HCT116 (cell line): ENCODE data around the gene LHX1. TPM values are rescaled to one million over a fixed set of nuclear protein-coding genes. Genes with fewer than 3 reads are reported as not detected.

Experiments used
- ATAC-seq: fragments of 200-7000 bp; cut with Tn5 transposase; 2 replicates; pipeline ENCODE4 v1.9.1; 2020; ENCODE audit warnings: mild to moderate bottlenecking, moderate library complexity
- BruUV-seq: library from RNA; stranded (reverse); fragments of 400-500 nt; replicated peaks from 2 replicates; lab custom pipeline; 2021; lab: Mats Ljungman, UMichigan
- CTCF ChIA-PET: fragments of 300-600 bp; sonication (Branson Sonifier 250); formaldehyde crosslinking; loops from one replicate; lab custom pipeline; 2021; ENCODE audit warnings: antibody characterized with exemption; lab: Charles Lee
- POLR2A ChIA-PET: fragments of 300-600, 350-600 bp; sonication (Branson Sonifier 250); formaldehyde crosslinking; loops from one replicate; lab custom pipeline; 2021; ENCODE audit warnings: antibody characterized with exemption; lab: Charles Lee
- RAD21 ChIA-PET, 2 experiments: fragments of 300-600 bp; sonication (Branson Sonifier 250); formaldehyde crosslinking; loops; one replicate each; lab custom pipeline; 2023; ENCODE audit warnings: low total read pairs in 2 of 2; ENCODE audit not compliant: uncharacterized antibody in 2 of 2, unreplicated experiment in 2 of 2, low non-redundant PET in 1 of 2; lab: Charles Lee
- DNase-seq: peaks from one replicate; pipeline ENCODE4 v3.0.0-alpha.2; 2010; ENCODE audit warnings: low read depth, low spot score
- H2AFZ ChIP-seq: fragments of 200-600 bp; shearing (Covaris generic), sonication (generic); 2 replicates; pipeline ENCODE4 v1.6.1; 2017; ENCODE audit warnings: low read depth, mixed run types, mixed read lengths, antibody characterized with exemption, low read length; ENCODE audit not compliant: poor library complexity, severe bottlenecking
- H3K27ac ChIP-seq: 2 replicates; pipeline ENCODE4 v1.5.1; 2012; ENCODE audit warnings: low read depth, low read length
- H3K27me3 ChIP-seq: fragments of 200-600 bp; sonication (generic); 2 replicates; pipeline ENCODE4 v1.6.1; 2016; ENCODE audit warnings: mixed run types, low read length, mixed read lengths; ENCODE audit not compliant: insufficient read depth
- H3K36me3 ChIP-seq, 2 experiments: fragments of 200-500 bp in 1 of 2; fragments of 200-600 bp in 1 of 2; sonication (Bioruptor generic) in 1 of 2; sonication (generic) in 1 of 2; 2 replicates each; pipeline versions ENCODE4 v1.5.1 to v1.6.1; 2014 to 2016; ENCODE audit warnings: low read length in 2 of 2, inconsistent platforms in 1 of 2, mixed read lengths in 1 of 2, mixed run types in 1 of 2; ENCODE audit not compliant: insufficient read depth in 2 of 2, control insufficient read depth in 1 of 2
- H3K4me1 ChIP-seq, 2 experiments: fragments of 200-600 bp in 1 of 2; sonication (generic) in 1 of 2; 2 replicates each; pipeline versions ENCODE4 v1.5.1 to v1.6.1; 2012 to 2017; ENCODE audit warnings: low read length in 2 of 2, inconsistent platforms in 1 of 2, mild to moderate bottlenecking in 1 of 2, mixed read lengths in 1 of 2, mixed run types in 1 of 2, moderate library complexity in 1 of 2; ENCODE audit not compliant: insufficient read depth in 2 of 2, control insufficient read depth in 1 of 2
- H3K4me2 ChIP-seq: fragments of 200-600 bp; sonication (generic); 2 replicates; pipeline ENCODE4 v1.6.1; 2017; ENCODE audit warnings: mixed run types, low read length, mixed read lengths
- H3K4me3 ChIP-seq, 2 experiments: fragments of 200-600 bp in 1 of 2; sonication (generic) in 1 of 2; replicated peaks in 1 of 2; 2 replicates each; pipeline ENCODE4 v1.5.1; 2011 to 2016; ENCODE audit warnings: low read length in 2 of 2, control low read depth in 1 of 2, low read depth in 1 of 2, mild to moderate bottlenecking in 1 of 2, mixed read lengths in 1 of 2, mixed run types in 1 of 2
- H3K79me2 ChIP-seq: fragments of 200-600 bp; sonication (generic); 2 replicates; pipeline ENCODE4 v1.6.1; 2017; ENCODE audit warnings: mild to moderate bottlenecking, mixed run types, low read length, moderate library complexity, mixed read lengths; ENCODE audit not compliant: insufficient read depth
- H3K9ac ChIP-seq: fragments of 200-600 bp; sonication (generic); 2 replicates; pipeline ENCODE4 v1.6.1; 2016; ENCODE audit warnings: low read length, mixed read lengths
- H3K9me2 ChIP-seq: fragments of 200-600 bp; sonication (generic), shearing (Covaris generic); 2 replicates; pipeline ENCODE4 v1.6.1; 2017; ENCODE audit warnings: mixed run types, mild to moderate bottlenecking, moderate library complexity; ENCODE audit not compliant: insufficient read depth
- H3K9me3 ChIP-seq, 2 experiments: fragments of 200-500 bp in 1 of 2; fragments of 200-600 bp in 1 of 2; sonication (Bioruptor generic) in 1 of 2; sonication (generic) in 1 of 2; 2 replicates each; pipeline ENCODE4 v1.6.1; 2014 to 2017; ENCODE audit warnings: low read length in 2 of 2, mixed read lengths in 2 of 2, inconsistent platforms in 1 of 2, low read depth in 1 of 2, mild to moderate bottlenecking in 1 of 2, mixed run types in 1 of 2, moderate library complexity in 1 of 2; ENCODE audit not compliant: control insufficient read depth in 1 of 2, insufficient read depth in 1 of 2
- H4K20me1 ChIP-seq: fragments of 200-600 bp; sonication (generic), shearing (Covaris generic); 2 replicates; pipeline ENCODE4 v1.6.1; 2017; ENCODE audit warnings: mixed run types, mild to moderate bottlenecking, moderate library complexity; ENCODE audit not compliant: insufficient read depth
- CBX3 ChIP-seq: IDR thresholded peaks from 2 replicates; pipeline ENCODE4 v1.6.1; 2012; ENCODE audit warnings: low read depth
- CEBPB ChIP-seq: IDR thresholded peaks from 2 replicates; pipeline ENCODE4 v1.6.1; 2012; ENCODE audit warnings: low read depth
- ELF1 ChIP-seq: IDR thresholded peaks from 2 replicates; pipeline ENCODE4 v1.6.1; 2012; ENCODE audit warnings: low read depth, borderline replicate concordance
- EZH2 ChIP-seq: fragments of 200-600 bp; sonication (generic); IDR thresholded peaks from 2 replicates; pipeline ENCODE4 v1.6.1; 2017; ENCODE audit warnings: antibody characterized with exemption, mixed run types
- EZH2phosphoT487 ChIP-seq: fragments of 200-600 bp; IDR thresholded peaks from 2 replicates; pipeline ENCODE4 v1.6.1; 2018; ENCODE audit warnings: antibody characterized with exemption, borderline replicate concordance
- FOSL1 ChIP-seq: IDR thresholded peaks from 2 replicates; pipeline ENCODE4 v1.6.1; 2012; ENCODE audit warnings: low read depth
- JUND ChIP-seq: IDR thresholded peaks from 2 replicates; pipeline ENCODE4 v1.6.1; 2012
- POLR2A ChIP-seq: IDR thresholded peaks from 2 replicates; pipeline ENCODE4 v1.7.0; 2011; ENCODE audit warnings: borderline replicate concordance; ENCODE audit not compliant: insufficient read depth, insufficient read length; ENCODE audit errors: extremely low read depth
- POLR2AphosphoS5 ChIP-seq: IDR thresholded peaks from 2 replicates; pipeline ENCODE4 v1.6.1; 2011; ENCODE audit warnings: mild to moderate bottlenecking, low read depth, low read length, moderate library complexity
- SP1 ChIP-seq: IDR thresholded peaks from 2 replicates; pipeline ENCODE4 v1.6.1; 2012; ENCODE audit warnings: low read depth
- SRF ChIP-seq: IDR thresholded peaks from 2 replicates; pipeline ENCODE4 v1.6.1; 2012; ENCODE audit warnings: low read depth
- TCF7L2 ChIP-seq: IDR thresholded peaks from 2 replicates; pipeline ENCODE4 v1.7.0; 2011; ENCODE audit warnings: borderline replicate concordance, inconsistent platforms; ENCODE audit not compliant: insufficient read depth, insufficient read length; ENCODE audit errors: extremely low read depth
- YY1 ChIP-seq: IDR thresholded peaks from 2 replicates; pipeline ENCODE4 v1.6.1; 2011; ENCODE audit warnings: low read length, low read depth, moderate library complexity, mild to moderate bottlenecking; ENCODE audit not compliant: insufficient replicate concordance; ENCODE audit errors: extremely low read depth
- ZNF274 ChIP-seq: fragments of 200-500 bp; sonication (Bioruptor generic); IDR thresholded peaks from 2 replicates; pipeline ENCODE4 v1.6.1; 2014; ENCODE audit warnings: mild to moderate bottlenecking, low read depth, low read length, inconsistent platforms
- intact Hi-C: fragments of 100-400 bp; cut with micrococcal nuclease; formaldehyde crosslinking; loops from 2 replicates; pipeline ENCODE4 v1.10.0; 2022
- total RNA-seq: library from RNA; stranded (reverse); gene quantifications from one replicate; pipeline ENCODE4 v1.2.1, GENCODE V29; 2021; ENCODE audit not compliant: unreplicated experiment
- TF ChIP-seq, protein P1 (sequence below): IDR thresholded peaks from 2 replicates; pipeline ENCODE4 v1.6.1; 2012
- TF ChIP-seq, protein P2 (sequence below): IDR thresholded peaks from 2 replicates; pipeline ENCODE4 v1.6.1; 2011; ENCODE audit warnings: mild to moderate bottlenecking, low read length, moderate library complexity; ENCODE audit not compliant: insufficient replicate concordance; ENCODE audit errors: extremely low read depth
- TF ChIP-seq, protein P3 (sequence below): IDR thresholded peaks from 2 replicates; pipeline ENCODE4 v1.6.1; 2012; ENCODE audit warnings: low read depth

The LHX1 gene
- total RNA-seq, 1 experiment from 2014 or later: 0.44 TPM

DNA sequence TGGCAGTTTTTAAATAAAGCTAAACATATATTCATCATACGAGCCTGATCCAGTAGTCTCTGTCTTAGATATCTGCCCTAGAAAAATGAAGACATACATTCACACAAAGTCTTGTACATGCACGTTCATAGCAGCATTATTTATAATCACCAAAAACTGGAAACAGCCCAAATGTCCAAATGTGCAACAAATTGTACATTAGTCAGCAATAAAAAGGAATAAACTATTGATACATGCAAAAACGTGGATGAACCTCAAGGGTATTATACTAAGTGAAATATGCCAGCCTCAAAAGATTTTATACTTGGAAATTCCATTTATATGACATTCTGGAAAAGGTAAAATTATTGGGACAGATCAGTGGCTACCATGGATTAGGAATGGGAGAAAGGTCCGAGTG, 34.2 kb downstream of the LHX1 start:
- Histone ChIP-seq H3K36me3 (peaks cover 13 to 14% of the 10 kb centered on the region in 2 experiments), H3K27me3 (no peaks in the 10 kb centered on the region), H3K79me2 (peaks cover 100% of the 10 kb centered on the region), H3K4me2 (no peak overlapping the region), H3K4me3 (no peak overlapping the region), H3K4me1 (no peaks in the 10 kb centered on the region), H3K27ac (no peak overlapping the region), H3K9me2 (no peaks in the 10 kb centered on the region), H3K9me3 (no peaks in the 10 kb centered on the region)
- ATAC-seq (no peak), DNase-seq (no peak)
- ChIA-PET RAD21 (no interaction called here), CTCF (no interaction called here)
- intact Hi-C loops: no loop called here
- BruUV-seq: no TSS peak
- TF ChIP-seq, protein P1, sequence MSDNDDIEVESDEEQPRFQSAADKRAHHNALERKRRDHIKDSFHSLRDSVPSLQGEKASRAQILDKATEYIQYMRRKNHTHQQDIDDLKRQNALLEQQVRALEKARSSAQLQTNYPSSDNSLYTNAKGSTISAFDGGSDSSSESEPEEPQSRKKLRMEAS: no peak
- TF ChIP-seq ELF1 (no peak), POLR2A (no peak), FOSL1 (no peak), SP1 (no peak), TCF7L2 (no peak), POLR2AphosphoS5 (no peak), YY1 (no peak), JUND (no peak), CBX3 (no peak), CEBPB (no peak), SRF (no peak), ZNF274 (no peak), EZH2phosphoT487 (no peak), EZH2 (no peak)
- TF ChIP-seq, protein P2, sequence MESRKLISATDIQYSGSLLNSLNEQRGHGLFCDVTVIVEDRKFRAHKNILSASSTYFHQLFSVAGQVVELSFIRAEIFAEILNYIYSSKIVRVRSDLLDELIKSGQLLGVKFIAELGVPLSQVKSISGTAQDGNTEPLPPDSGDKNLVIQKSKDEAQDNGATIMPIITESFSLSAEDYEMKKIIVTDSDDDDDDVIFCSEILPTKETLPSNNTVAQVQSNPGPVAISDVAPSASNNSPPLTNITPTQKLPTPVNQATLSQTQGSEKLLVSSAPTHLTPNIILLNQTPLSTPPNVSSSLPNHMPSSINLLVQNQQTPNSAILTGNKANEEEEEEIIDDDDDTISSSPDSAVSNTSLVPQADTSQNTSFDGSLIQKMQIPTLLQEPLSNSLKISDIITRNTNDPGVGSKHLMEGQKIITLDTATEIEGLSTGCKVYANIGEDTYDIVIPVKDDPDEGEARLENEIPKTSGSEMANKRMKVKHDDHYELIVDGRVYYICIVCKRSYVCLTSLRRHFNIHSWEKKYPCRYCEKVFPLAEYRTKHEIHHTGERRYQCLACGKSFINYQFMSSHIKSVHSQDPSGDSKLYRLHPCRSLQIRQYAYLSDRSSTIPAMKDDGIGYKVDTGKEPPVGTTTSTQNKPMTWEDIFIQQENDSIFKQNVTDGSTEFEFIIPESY: no peak
- TF ChIP-seq, protein P3, sequence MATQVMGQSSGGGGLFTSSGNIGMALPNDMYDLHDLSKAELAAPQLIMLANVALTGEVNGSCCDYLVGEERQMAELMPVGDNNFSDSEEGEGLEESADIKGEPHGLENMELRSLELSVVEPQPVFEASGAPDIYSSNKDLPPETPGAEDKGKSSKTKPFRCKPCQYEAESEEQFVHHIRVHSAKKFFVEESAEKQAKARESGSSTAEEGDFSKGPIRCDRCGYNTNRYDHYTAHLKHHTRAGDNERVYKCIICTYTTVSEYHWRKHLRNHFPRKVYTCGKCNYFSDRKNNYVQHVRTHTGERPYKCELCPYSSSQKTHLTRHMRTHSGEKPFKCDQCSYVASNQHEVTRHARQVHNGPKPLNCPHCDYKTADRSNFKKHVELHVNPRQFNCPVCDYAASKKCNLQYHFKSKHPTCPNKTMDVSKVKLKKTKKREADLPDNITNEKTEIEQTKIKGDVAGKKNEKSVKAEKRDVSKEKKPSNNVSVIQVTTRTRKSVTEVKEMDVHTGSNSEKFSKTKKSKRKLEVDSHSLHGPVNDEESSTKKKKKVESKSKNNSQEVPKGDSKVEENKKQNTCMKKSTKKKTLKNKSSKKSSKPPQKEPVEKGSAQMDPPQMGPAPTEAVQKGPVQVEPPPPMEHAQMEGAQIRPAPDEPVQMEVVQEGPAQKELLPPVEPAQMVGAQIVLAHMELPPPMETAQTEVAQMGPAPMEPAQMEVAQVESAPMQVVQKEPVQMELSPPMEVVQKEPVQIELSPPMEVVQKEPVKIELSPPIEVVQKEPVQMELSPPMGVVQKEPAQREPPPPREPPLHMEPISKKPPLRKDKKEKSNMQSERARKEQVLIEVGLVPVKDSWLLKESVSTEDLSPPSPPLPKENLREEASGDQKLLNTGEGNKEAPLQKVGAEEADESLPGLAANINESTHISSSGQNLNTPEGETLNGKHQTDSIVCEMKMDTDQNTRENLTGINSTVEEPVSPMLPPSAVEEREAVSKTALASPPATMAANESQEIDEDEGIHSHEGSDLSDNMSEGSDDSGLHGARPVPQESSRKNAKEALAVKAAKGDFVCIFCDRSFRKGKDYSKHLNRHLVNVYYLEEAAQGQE: no peak
- TF ChIP-seq, all 23 proteins: peak for 0
- H3K9ac ChIP-seq: no peak overlapping the region
- peaks cover 56% of the 10 kb centered on the region for H4K20me1 ChIP-seq
- POLR2A ChIA-PET: interaction anchor here (1.7 kb wide), 1 partner anchor 50 kb away, joined by 3 read pairs; no protein-coding TSS in a partner anchor
- no peak overlapping the region for H2AFZ ChIP-seq
